ENCODE results near the gene SLC22A16. TPM values are rescaled to one million over a fixed set of nuclear protein-coding genes. Genes with fewer than 3 reads are reported as not detected.

The SLC22A16 gene
- total and polyA plus RNA-seq, 2 of the 8 experiments (the other 6 are each of a cell fraction or from before 2014, with no cell fraction given) = not detected

GRCh38 chr6:110394409-110394808 is 82.0 kb downstream of the SLC22A16 start (continued):
- TF ChIP-seq, protein P1, sequence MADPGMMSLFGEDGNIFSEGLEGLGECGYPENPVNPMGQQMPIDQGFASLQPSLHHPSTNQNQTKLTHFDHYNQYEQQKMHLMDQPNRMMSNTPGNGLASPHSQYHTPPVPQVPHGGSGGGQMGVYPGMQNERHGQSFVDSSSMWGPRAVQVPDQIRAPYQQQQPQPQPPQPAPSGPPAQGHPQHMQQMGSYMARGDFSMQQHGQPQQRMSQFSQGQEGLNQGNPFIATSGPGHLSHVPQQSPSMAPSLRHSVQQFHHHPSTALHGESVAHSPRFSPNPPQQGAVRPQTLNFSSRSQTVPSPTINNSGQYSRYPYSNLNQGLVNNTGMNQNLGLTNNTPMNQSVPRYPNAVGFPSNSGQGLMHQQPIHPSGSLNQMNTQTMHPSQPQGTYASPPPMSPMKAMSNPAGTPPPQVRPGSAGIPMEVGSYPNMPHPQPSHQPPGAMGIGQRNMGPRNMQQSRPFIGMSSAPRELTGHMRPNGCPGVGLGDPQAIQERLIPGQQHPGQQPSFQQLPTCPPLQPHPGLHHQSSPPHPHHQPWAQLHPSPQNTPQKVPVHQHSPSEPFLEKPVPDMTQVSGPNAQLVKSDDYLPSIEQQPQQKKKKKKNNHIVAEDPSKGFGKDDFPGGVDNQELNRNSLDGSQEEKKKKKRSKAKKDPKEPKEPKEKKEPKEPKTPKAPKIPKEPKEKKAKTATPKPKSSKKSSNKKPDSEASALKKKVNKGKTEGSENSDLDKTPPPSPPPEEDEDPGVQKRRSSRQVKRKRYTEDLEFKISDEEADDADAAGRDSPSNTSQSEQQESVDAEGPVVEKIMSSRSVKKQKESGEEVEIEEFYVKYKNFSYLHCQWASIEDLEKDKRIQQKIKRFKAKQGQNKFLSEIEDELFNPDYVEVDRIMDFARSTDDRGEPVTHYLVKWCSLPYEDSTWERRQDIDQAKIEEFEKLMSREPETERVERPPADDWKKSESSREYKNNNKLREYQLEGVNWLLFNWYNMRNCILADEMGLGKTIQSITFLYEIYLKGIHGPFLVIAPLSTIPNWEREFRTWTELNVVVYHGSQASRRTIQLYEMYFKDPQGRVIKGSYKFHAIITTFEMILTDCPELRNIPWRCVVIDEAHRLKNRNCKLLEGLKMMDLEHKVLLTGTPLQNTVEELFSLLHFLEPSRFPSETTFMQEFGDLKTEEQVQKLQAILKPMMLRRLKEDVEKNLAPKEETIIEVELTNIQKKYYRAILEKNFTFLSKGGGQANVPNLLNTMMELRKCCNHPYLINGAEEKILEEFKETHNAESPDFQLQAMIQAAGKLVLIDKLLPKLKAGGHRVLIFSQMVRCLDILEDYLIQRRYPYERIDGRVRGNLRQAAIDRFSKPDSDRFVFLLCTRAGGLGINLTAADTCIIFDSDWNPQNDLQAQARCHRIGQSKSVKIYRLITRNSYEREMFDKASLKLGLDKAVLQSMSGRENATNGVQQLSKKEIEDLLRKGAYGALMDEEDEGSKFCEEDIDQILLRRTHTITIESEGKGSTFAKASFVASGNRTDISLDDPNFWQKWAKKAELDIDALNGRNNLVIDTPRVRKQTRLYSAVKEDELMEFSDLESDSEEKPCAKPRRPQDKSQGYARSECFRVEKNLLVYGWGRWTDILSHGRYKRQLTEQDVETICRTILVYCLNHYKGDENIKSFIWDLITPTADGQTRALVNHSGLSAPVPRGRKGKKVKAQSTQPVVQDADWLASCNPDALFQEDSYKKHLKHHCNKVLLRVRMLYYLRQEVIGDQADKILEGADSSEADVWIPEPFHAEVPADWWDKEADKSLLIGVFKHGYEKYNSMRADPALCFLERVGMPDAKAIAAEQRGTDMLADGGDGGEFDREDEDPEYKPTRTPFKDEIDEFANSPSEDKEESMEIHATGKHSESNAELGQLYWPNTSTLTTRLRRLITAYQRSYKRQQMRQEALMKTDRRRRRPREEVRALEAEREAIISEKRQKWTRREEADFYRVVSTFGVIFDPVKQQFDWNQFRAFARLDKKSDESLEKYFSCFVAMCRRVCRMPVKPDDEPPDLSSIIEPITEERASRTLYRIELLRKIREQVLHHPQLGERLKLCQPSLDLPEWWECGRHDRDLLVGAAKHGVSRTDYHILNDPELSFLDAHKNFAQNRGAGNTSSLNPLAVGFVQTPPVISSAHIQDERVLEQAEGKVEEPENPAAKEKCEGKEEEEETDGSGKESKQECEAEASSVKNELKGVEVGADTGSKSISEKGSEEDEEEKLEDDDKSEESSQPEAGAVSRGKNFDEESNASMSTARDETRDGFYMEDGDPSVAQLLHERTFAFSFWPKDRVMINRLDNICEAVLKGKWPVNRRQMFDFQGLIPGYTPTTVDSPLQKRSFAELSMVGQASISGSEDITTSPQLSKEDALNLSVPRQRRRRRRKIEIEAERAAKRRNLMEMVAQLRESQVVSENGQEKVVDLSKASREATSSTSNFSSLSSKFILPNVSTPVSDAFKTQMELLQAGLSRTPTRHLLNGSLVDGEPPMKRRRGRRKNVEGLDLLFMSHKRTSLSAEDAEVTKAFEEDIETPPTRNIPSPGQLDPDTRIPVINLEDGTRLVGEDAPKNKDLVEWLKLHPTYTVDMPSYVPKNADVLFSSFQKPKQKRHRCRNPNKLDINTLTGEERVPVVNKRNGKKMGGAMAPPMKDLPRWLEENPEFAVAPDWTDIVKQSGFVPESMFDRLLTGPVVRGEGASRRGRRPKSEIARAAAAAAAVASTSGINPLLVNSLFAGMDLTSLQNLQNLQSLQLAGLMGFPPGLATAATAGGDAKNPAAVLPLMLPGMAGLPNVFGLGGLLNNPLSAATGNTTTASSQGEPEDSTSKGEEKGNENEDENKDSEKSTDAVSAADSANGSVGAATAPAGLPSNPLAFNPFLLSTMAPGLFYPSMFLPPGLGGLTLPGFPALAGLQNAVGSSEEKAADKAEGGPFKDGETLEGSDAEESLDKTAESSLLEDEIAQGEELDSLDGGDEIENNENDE (IDR thresholded peaks at IDR 0.05; ENCODE audit: insufficient replicate concordance, low read length) = no peak
- TF ChIP-seq POLR2AphosphoS5 (IDR thresholded peaks at IDR 0.05; ENCODE audit: low read depth, low read length) = no peak
- TF ChIP-seq SP2 (IDR thresholded peaks at IDR 0.05; ENCODE audit: low read length) = no peak
- TF ChIP-seq RBBP5 (IDR thresholded peaks at IDR 0.05; ENCODE audit: borderline replicate concordance, low read depth, low read length) = no peak
- no peak for TF ChIP-seq SIX5 (IDR thresholded peaks at IDR 0.05; ENCODE audit: low read depth, low read length)
- TF ChIP-seq TCF12 (IDR thresholded peaks at IDR 0.05; ENCODE audit: low read depth, low read length) = no peak
